ENCODE measurements around the gene OR2B2. TPM values are rescaled to one million over a fixed set of nuclear protein-coding genes. Genes with fewer than 3 reads are reported as not detected.

OR2B2 gene
- total RNA-seq, result not detected in 2 replicates

GRCh38 chr6:27911956-27912446 is at the start of gene OR2B2:
TSS of gene OR2B2 (minus strand) at chr6:27912396. CDS start at chr6:27912319, 77 bp downstream.

DNA sequence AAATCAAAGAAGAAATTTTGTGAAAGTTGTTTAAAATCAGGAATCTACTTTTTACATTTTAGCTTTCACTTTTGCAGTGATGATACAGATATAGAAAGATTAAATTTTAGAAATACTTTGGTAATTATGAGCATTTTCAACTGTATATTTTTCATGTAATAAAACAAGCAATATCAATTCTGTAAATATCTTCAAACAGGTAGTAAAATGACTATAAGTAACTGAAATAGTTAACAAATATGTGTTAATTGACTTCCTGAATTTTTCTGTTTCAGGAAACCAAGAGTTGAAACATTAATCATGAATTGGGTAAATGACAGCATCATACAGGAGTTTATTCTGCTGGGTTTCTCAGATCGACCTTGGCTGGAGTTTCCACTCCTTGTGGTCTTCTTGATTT is 44.7 kb upstream of the OR2B2 start, which contains the start of gene OR2B6:
OR2B6 (plus strand) TSS at position 301 of the 400 bp plus-strand sequence; CDS start at position 301, 0 bp downstream.

Other genes starting within 250 kb of the OR2B2 start
- gene OR2B6, start 44.8 kb upstream of the OR2B2 start, total RNA-seq, result not detected in 2 replicates
- 2.0 and 2.5 TPM in 2 replicates for gene ZNF165, start 168.2 kb upstream of the OR2B2 start, total RNA-seq
- gene ZSCAN16, start 212.2 kb upstream of the OR2B2 start, total RNA-seq, result 1.4 and 2.0 TPM in 2 replicates
- 5.4 and 5.7 TPM in 2 replicates for gene ZKSCAN8, start 229.5 kb upstream of the OR2B2 start, total RNA-seq

All from airway epithelial cell (primary cell).